Measurements from ENCODE around the gene QSER1.
"Not testable (repeated sequence)": the region's sequence is repeated elsewhere in the genome, so short reads cannot be mapped to it uniquely, and the experiment has no call there.

The QSER1 gene

GRCh38 chr11:32937283-32937682, 44.7 kb downstream of the QSER1 start:
- not testable (repeated sequence) for H3K4me1 ChIP-seq (ENCODE audit: control insufficient read depth, low read depth, low read length); H3K27ac ChIP-seq (ENCODE audit: low read length); H3K4me3 ChIP-seq (ENCODE audit: low read length); H3K9ac ChIP-seq (ENCODE audit: low read length); H3K9me3 ChIP-seq (ENCODE audit: control insufficient read depth, low read depth, low read length); H3K27me3 ChIP-seq (ENCODE audit: control insufficient read depth, insufficient read depth, low read length)
- H3K36me3 ChIP-seq (ENCODE audit: control insufficient read depth, low read depth, low read length) = peaks cover 81% of the 10 kb centered on the region

DNA sequence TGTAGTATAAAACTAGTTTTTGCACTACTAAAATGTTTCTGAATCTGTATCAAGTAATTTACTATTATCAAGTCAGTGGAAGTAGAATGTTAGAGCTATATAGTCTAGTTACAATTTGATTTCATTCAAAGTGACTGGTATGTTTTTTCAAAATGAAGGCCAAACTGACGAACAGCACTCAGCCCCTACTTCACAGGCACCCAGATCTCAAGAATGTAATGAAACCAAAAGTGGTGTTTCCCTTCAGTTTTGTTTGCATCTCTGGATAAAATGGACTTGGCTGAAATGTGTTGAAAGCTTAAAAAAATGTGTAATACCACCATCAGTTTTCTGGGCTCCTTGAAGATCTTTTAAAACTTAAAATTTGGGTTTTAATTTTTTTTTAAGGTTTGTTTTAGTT, 46.4 kb downstream of the QSER1 start:
- Histone ChIP-seq H3K9me3 (ENCODE audit: control insufficient read depth, low read depth, low read length) (no peaks in the 10 kb centered on the region), H3K4me1 (ENCODE audit: control insufficient read depth, low read depth, low read length) (no peaks in the 10 kb centered on the region), H3K4me3 (ENCODE audit: low read length) (no peak overlapping the region), H3K27ac (ENCODE audit: low read length) (no peak overlapping the region), H3K9ac (ENCODE audit: low read length) (no peak overlapping the region), H3K27me3 (ENCODE audit: control insufficient read depth, insufficient read depth, low read length) (no peaks in the 10 kb centered on the region), H3K36me3 (ENCODE audit: control insufficient read depth, low read depth, low read length) (peaks cover 63% of the 10 kb centered on the region)

- H3K4me1 ChIP-seq (ENCODE audit: control insufficient read depth, low read depth, low read length) = no peaks in the 10 kb centered on the region
- H3K36me3 ChIP-seq (ENCODE audit: control insufficient read depth, low read depth, low read length) = peaks cover 55% of the 10 kb centered on the region
- H3K27me3 ChIP-seq (ENCODE audit: control insufficient read depth, insufficient read depth, low read length) = no peaks in the 10 kb centered on the region
- no peaks in the 10 kb centered on the region for H3K9me3 ChIP-seq (ENCODE audit: control insufficient read depth, low read depth, low read length)
- H3K9ac ChIP-seq (ENCODE audit: low read length) = no peak overlapping the region
- H3K27ac ChIP-seq (ENCODE audit: low read length) = no peak overlapping the region
- H3K4me3 ChIP-seq (ENCODE audit: low read length) = no peak overlapping the region
Observed at GRCh38 chr11:32939866-32940265, 47.3 kb downstream of the QSER1 start.

- peaks cover 46% of the 10 kb centered on the region for H3K36me3 ChIP-seq (ENCODE audit: control insufficient read depth, low read depth, low read length)
Observed at GRCh38 chr11:32940865-32941264, 48.3 kb downstream of the QSER1 start.

GRCh38 chr11:32947978-32948377, 55.4 kb downstream of the QSER1 start:
- H3K9me3 ChIP-seq (ENCODE audit: control insufficient read depth, low read depth, low read length) = no peaks in the 10 kb centered on the region
- H3K27ac ChIP-seq (ENCODE audit: low read length) = no peak overlapping the region
- H3K36me3 ChIP-seq (ENCODE audit: control insufficient read depth, low read depth, low read length) = peaks cover 7% of the 10 kb centered on the region
- H3K9ac ChIP-seq (ENCODE audit: low read length) = no peak overlapping the region
- H3K4me3 ChIP-seq (ENCODE audit: low read length) = no peak overlapping the region
- no peaks in the 10 kb centered on the region for H3K4me1 ChIP-seq (ENCODE audit: control insufficient read depth, low read depth, low read length)
- no peaks in the 10 kb centered on the region for H3K27me3 ChIP-seq (ENCODE audit: control insufficient read depth, insufficient read depth, low read length)

More at GRCh38 chr11:32940865-32941264, 48.3 kb downstream of the QSER1 start:
- no peak overlapping the region for H3K9ac ChIP-seq (ENCODE audit: low read length)
- H3K27me3 ChIP-seq (ENCODE audit: control insufficient read depth, insufficient read depth, low read length) = no peaks in the 10 kb centered on the region
- H3K4me3 ChIP-seq (ENCODE audit: low read length) = no peak overlapping the region
- H3K9me3 ChIP-seq (ENCODE audit: control insufficient read depth, low read depth, low read length) = no peaks in the 10 kb centered on the region
- no peak overlapping the region for H3K27ac ChIP-seq (ENCODE audit: low read length)
- H3K4me1 ChIP-seq (ENCODE audit: control insufficient read depth, low read depth, low read length) = no peaks in the 10 kb centered on the region

GRCh38 chr11:32949739-32950138, 57.1 kb downstream of the QSER1 start:
- Histone ChIP-seq H3K36me3 (ENCODE audit: control insufficient read depth, low read depth, low read length) (peaks cover 20% of the 10 kb centered on the region), H3K9ac (ENCODE audit: low read length) (no peak overlapping the region), H3K4me3 (ENCODE audit: low read length) (no peak overlapping the region), H3K27me3 (ENCODE audit: control insufficient read depth, insufficient read depth, low read length) (no peaks in the 10 kb centered on the region), H3K27ac (ENCODE audit: low read length) (no peak overlapping the region), H3K4me1 (ENCODE audit: control insufficient read depth, low read depth, low read length) (peaks cover 7% of the 10 kb centered on the region), H3K9me3 (ENCODE audit: control insufficient read depth, low read depth, low read length) (no peaks in the 10 kb centered on the region)

- Histone ChIP-seq H3K4me3 (ENCODE audit: low read length) (no peak overlapping the region), H3K9me3 (ENCODE audit: control insufficient read depth, low read depth, low read length) (no peaks in the 10 kb centered on the region), H3K27me3 (ENCODE audit: control insufficient read depth, insufficient read depth, low read length) (no peaks in the 10 kb centered on the region), H3K4me1 (ENCODE audit: control insufficient read depth, low read depth, low read length) (peaks cover 7% of the 10 kb centered on the region), H3K36me3 (ENCODE audit: control insufficient read depth, low read depth, low read length) (peaks cover 41% of the 10 kb centered on the region), H3K27ac (ENCODE audit: low read length) (no peak overlapping the region), H3K9ac (ENCODE audit: low read length) (no peak overlapping the region)
Observed at GRCh38 chr11:32952421-32952820, 59.8 kb downstream of the QSER1 start.

DNA sequence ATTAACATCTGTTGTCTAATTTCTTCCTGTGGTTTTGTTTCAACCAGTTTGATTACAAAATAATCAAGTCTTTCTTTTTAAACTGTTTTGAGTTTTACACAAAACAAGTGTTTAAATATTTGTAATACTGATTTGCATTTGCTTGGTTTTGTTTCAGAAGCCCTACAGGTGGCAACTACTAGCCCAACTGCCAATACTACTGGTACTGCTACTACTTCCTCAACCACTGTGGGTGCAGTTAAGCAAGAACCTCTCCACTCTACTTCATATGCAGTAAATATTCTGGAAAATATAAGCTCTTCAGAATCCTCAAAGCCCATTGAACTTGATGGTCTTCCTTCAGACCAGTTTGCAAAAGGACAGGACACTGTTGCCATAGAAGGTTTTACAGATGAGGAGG, 61.1 kb downstream of the QSER1 start:
- H3K27me3 ChIP-seq (ENCODE audit: control insufficient read depth, insufficient read depth, low read length) = no peaks in the 10 kb centered on the region
- H3K9me3 ChIP-seq (ENCODE audit: control insufficient read depth, low read depth, low read length) = no peaks in the 10 kb centered on the region
- H3K4me1 ChIP-seq (ENCODE audit: control insufficient read depth, low read depth, low read length) = peaks cover 7% of the 10 kb centered on the region
- H3K4me3 ChIP-seq (ENCODE audit: low read length) = no peak overlapping the region
- no peak overlapping the region for H3K9ac ChIP-seq (ENCODE audit: low read length)
- peaks cover 47% of the 10 kb centered on the region for H3K36me3 ChIP-seq (ENCODE audit: control insufficient read depth, low read depth, low read length)
- no peak overlapping the region for H3K27ac ChIP-seq (ENCODE audit: low read length)

DNA sequence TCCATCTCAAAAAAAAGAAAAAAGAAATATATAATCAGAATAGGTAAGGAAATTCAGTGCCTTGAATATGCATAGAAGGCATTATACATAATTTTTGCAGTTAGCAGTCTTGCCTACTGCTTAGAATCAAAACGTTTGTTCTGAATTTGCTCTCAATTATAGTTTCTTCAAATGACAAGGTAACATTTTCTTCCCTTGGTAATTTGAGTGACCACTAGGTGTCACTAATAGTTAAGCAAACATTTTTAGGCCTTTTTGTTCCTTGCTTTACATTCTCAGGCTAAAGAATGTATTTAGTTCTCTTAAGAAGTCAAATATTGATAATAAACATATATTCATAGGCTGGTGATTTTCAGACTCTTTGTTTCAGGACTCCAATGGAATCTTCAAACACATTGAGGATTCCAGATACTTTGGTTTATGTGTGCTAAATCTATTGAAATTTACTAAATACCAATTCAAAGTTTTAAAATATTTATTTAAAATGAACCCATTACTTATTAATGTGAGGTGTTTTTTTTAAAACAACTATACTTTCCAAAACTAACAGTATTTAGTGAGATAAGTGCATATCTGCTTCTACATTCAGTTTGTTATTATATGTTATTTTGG, 68.0 kb downstream of the QSER1 start:
- H3K4me1 ChIP-seq (ENCODE audit: control insufficient read depth, low read depth, low read length) = no peaks in the 10 kb centered on the region
- no peak overlapping the region for H3K27ac ChIP-seq (ENCODE audit: low read length)
- H3K9me3 ChIP-seq (ENCODE audit: control insufficient read depth, low read depth, low read length) = no peaks in the 10 kb centered on the region
- no peak overlapping the region for H3K9ac ChIP-seq (ENCODE audit: low read length)
- H3K36me3 ChIP-seq (ENCODE audit: control insufficient read depth, low read depth, low read length) = peaks cover 84% of the 10 kb centered on the region
- H3K27me3 ChIP-seq (ENCODE audit: control insufficient read depth, insufficient read depth, low read length) = no peaks in the 10 kb centered on the region
- no peak overlapping the region for H3K4me3 ChIP-seq (ENCODE audit: low read length)

- Histone ChIP-seq H3K36me3 (ENCODE audit: control insufficient read depth, low read depth, low read length) (peaks cover 84% of the 10 kb centered on the region), H3K9ac (ENCODE audit: low read length) (no peak overlapping the region), H3K4me1 (ENCODE audit: control insufficient read depth, low read depth, low read length) (no peaks in the 10 kb centered on the region), H3K27ac (ENCODE audit: low read length) (no peak overlapping the region), H3K27me3 (ENCODE audit: control insufficient read depth, insufficient read depth, low read length) (no peaks in the 10 kb centered on the region), H3K9me3 (ENCODE audit: control insufficient read depth, low read depth, low read length) (no peaks in the 10 kb centered on the region), H3K4me3 (ENCODE audit: low read length) (no peak overlapping the region)
Observed at GRCh38 chr11:32962016-32962415, 69.4 kb downstream of the QSER1 start.

- Histone ChIP-seq H3K4me1 (ENCODE audit: control insufficient read depth, low read depth, low read length) (no peaks in the 10 kb centered on the region), H3K36me3 (ENCODE audit: control insufficient read depth, low read depth, low read length) (peaks cover 82% of the 10 kb centered on the region), H3K9ac (ENCODE audit: low read length) (no peak overlapping the region), H3K9me3 (ENCODE audit: control insufficient read depth, low read depth, low read length) (no peaks in the 10 kb centered on the region), H3K27ac (ENCODE audit: low read length) (no peak overlapping the region), H3K27me3 (ENCODE audit: control insufficient read depth, insufficient read depth, low read length) (no peaks in the 10 kb centered on the region), H3K4me3 (ENCODE audit: low read length) (no peak overlapping the region)
Observed at GRCh38 chr11:32963721-32964120, 71.1 kb downstream of the QSER1 start.

DNA sequence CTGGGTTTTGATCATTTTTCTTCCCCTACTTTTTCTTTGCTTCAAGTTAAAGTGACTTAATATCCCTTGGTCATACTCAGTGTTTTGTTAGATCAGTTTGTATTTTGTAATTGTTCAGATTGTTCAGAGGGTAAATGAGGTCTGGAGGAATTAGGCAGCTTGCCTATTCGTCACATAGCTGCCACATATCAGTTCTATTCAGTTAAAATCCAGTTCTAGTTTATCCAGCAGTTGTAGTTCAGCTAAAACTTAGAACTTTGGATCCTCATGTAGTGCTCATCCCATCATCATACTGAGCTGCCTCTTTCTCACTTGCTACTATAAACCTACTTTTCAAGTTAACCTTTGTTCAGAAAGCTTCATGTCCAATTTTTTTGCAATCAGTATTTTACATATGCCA, 75.9 kb downstream of the QSER1 start:
- H3K4me1 ChIP-seq (ENCODE audit: control insufficient read depth, low read depth, low read length) = no peaks in the 10 kb centered on the region
- no peaks in the 10 kb centered on the region for H3K27me3 ChIP-seq (ENCODE audit: control insufficient read depth, insufficient read depth, low read length)
- H3K9me3 ChIP-seq (ENCODE audit: control insufficient read depth, low read depth, low read length) = no peaks in the 10 kb centered on the region
- H3K4me3 ChIP-seq (ENCODE audit: low read length) = no peak overlapping the region
- H3K36me3 ChIP-seq (ENCODE audit: control insufficient read depth, low read depth, low read length) = peaks cover 88% of the 10 kb centered on the region
- H3K9ac ChIP-seq (ENCODE audit: low read length) = no peak overlapping the region
- H3K27ac ChIP-seq (ENCODE audit: low read length) = no peak overlapping the region
